ENCODE results near the gene CAV1.

- TF ChIP-seq CTCF (IDR thresholded peaks at IDR 0.05; ENCODE audit: low read depth, low read length), result no peak
- TF ChIP-seq POLR2A (IDR thresholded peaks at IDR 0.05; ENCODE audit: extremely low read depth, insufficient read length), result no peak
- TF ChIP-seq MYC (IDR thresholded peaks at IDR 0.05; ENCODE audit: low read depth, low read length), result no peak
These were observed 2.1 kb downstream of the CAV1 start for GRCh38 chr7:116526897-116527296.
